Measurements from ENCODE around the gene ARHGAP23.

DNA sequence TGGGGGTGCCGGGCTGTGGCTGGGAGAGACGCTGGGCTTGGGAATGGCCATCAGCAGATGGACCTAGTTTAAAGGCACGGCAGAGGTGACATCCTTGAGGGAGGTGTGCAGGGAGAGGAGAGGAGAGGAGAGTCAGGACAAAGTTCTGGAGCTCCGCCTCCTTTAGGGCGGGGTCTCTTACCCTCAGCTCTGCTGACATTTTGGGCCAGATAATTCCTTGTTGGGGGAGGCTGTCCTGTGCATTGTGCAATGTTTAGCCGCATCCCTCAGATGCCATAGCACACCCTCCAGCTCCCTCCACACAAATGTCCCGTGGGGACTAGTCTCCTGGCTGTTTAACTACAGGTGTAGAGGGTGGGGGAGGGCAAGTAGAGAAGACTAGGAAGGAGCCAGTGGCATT, 48.3 kb downstream of the ARHGAP23 start:
- TF ChIP-seq, protein P1, sequence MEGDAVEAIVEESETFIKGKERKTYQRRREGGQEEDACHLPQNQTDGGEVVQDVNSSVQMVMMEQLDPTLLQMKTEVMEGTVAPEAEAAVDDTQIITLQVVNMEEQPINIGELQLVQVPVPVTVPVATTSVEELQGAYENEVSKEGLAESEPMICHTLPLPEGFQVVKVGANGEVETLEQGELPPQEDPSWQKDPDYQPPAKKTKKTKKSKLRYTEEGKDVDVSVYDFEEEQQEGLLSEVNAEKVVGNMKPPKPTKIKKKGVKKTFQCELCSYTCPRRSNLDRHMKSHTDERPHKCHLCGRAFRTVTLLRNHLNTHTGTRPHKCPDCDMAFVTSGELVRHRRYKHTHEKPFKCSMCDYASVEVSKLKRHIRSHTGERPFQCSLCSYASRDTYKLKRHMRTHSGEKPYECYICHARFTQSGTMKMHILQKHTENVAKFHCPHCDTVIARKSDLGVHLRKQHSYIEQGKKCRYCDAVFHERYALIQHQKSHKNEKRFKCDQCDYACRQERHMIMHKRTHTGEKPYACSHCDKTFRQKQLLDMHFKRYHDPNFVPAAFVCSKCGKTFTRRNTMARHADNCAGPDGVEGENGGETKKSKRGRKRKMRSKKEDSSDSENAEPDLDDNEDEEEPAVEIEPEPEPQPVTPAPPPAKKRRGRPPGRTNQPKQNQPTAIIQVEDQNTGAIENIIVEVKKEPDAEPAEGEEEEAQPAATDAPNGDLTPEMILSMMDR (IDR thresholded peaks at IDR 0.05; ENCODE audit: poor library complexity, severe bottlenecking): no peak
- TF ChIP-seq EZH2 (IDR thresholded peaks at IDR 0.05; ENCODE audit: borderline replicate concordance, insufficient read depth, low read length, poor library complexity, severe bottlenecking) (no peak), POLR2AphosphoS5 (IDR thresholded peaks at IDR 0.05) (no peak)
- TF ChIP-seq, protein P2, sequence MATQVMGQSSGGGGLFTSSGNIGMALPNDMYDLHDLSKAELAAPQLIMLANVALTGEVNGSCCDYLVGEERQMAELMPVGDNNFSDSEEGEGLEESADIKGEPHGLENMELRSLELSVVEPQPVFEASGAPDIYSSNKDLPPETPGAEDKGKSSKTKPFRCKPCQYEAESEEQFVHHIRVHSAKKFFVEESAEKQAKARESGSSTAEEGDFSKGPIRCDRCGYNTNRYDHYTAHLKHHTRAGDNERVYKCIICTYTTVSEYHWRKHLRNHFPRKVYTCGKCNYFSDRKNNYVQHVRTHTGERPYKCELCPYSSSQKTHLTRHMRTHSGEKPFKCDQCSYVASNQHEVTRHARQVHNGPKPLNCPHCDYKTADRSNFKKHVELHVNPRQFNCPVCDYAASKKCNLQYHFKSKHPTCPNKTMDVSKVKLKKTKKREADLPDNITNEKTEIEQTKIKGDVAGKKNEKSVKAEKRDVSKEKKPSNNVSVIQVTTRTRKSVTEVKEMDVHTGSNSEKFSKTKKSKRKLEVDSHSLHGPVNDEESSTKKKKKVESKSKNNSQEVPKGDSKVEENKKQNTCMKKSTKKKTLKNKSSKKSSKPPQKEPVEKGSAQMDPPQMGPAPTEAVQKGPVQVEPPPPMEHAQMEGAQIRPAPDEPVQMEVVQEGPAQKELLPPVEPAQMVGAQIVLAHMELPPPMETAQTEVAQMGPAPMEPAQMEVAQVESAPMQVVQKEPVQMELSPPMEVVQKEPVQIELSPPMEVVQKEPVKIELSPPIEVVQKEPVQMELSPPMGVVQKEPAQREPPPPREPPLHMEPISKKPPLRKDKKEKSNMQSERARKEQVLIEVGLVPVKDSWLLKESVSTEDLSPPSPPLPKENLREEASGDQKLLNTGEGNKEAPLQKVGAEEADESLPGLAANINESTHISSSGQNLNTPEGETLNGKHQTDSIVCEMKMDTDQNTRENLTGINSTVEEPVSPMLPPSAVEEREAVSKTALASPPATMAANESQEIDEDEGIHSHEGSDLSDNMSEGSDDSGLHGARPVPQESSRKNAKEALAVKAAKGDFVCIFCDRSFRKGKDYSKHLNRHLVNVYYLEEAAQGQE (IDR thresholded peaks at IDR 0.05; ENCODE audit: borderline replicate concordance): no peak

All from neural cell (in vitro differentiated cells).